Measurements from ENCODE around the gene RASGRF1.
"Not testable (repeated sequence)": the region's sequence is repeated elsewhere in the genome, so short reads cannot be mapped to it uniquely, and the experiment has no call there.

RASGRF1 gene

DNA sequence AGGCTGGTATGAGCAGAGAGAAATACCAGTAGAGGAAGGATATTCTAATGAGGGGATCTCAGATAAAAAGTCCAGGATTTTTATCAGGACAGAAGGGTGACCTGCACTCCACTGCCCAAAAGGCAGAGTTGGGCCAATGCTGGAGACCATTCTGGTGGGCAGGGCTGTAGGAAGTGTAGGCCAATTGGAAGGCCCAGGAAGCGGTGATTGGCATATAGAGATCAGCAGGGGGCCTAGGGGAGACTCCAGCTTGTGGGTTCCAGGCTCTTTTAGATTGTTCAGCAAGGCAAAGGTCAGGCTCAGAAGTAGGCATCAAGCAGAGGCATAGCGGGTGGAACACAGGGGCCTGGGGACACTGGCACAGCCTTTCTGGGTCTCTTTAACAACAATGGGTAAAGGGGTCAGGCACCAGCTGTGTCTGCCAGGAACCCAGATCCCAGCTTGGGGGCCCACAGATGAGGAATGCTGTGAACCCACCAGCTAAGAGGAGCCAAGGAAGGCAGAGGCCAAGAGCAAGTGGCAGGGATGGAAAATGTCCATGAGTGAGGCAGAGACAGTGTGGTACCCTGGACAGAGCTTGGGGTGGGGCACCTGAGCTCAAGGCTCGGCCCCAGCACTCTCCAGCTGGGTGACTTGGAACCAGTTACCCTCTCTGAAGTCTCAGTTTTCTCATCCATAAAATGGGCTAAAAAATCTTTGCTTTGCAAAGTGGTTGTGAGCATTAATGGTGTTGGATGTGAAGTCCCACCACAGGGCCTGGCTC lies 27.0 kb upstream of the RASGRF1 start:
- TF ChIP-seq, protein P1, sequence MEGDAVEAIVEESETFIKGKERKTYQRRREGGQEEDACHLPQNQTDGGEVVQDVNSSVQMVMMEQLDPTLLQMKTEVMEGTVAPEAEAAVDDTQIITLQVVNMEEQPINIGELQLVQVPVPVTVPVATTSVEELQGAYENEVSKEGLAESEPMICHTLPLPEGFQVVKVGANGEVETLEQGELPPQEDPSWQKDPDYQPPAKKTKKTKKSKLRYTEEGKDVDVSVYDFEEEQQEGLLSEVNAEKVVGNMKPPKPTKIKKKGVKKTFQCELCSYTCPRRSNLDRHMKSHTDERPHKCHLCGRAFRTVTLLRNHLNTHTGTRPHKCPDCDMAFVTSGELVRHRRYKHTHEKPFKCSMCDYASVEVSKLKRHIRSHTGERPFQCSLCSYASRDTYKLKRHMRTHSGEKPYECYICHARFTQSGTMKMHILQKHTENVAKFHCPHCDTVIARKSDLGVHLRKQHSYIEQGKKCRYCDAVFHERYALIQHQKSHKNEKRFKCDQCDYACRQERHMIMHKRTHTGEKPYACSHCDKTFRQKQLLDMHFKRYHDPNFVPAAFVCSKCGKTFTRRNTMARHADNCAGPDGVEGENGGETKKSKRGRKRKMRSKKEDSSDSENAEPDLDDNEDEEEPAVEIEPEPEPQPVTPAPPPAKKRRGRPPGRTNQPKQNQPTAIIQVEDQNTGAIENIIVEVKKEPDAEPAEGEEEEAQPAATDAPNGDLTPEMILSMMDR (IDR thresholded peaks at IDR 0.05; ENCODE audit: insufficient read depth, low read depth, low read length, missing control alignments): no peak

DNA sequence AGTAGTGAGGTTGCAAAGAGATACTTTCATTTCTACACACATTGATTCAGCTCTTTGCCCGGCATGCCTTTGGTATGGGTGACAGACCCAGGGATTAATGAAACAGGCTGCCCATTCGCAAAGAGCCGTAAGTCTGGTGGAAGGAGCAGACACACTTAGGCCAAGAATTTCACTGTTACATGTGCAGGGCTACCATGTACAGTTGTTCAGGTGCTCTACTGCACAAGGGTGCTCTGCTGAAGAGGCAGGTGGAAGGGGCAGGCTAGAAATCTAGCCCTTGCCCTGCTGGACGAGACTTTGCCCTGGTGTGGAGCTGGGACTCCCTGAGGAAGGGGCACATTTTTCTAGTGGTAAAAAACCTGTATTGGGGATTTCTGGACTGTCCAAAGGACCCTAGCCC lies 26.2 kb upstream of the RASGRF1 start:
- TF ChIP-seq, protein P1 (IDR thresholded peaks at IDR 0.05; ENCODE audit: insufficient read depth, low read depth, low read length, missing control alignments): no peak
- DNase-seq (ENCODE audit: low read depth): no peak
- no peak overlapping the region for H3K4me3 ChIP-seq (ENCODE audit: low read depth, low read length)

More for the DNA sequence above, 27.0 kb upstream of the RASGRF1 start:
- H3K4me3 ChIP-seq (ENCODE audit: low read depth, low read length): no peak overlapping the region
- DNase-seq (ENCODE audit: low read depth): no peak

DNA sequence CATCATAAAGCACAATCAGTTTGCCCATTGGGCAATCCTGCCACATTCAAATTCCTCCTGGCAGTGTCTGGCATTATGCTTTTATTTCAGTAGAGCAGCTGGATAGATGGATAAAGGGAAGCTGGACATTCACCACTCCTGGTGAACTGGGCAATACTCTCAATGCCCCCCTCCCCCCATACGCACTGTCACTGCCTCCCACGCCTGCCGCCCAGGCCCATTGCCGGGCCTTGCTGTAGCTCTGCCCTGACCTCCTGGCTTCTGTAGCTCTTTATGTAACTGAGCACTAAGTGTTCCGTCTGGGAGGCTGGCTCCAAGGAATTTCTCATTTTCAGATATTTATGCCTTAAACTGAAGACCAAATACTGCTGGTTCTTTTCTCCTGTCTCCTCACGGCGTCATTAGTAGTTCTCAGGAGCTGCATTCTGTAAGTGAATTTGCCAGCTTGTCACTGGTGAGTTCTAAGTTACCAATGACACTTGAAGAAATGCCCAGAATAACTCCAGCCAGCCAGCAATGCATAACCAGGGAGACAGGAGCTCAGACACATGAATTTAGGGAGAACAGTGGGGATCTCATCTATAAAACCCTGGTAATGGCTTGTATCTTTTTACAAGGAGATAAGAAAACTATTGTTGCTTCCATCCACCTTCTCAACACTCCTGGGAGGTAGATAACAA lies 25.5 kb upstream of the RASGRF1 start:
- DNase-seq (ENCODE audit: low read depth): no peak
- H3K4me3 ChIP-seq (ENCODE audit: low read depth, low read length): no peak overlapping the region
- TF ChIP-seq, protein P1 (IDR thresholded peaks at IDR 0.05; ENCODE audit: insufficient read depth, low read depth, low read length, missing control alignments): no peak

DNA sequence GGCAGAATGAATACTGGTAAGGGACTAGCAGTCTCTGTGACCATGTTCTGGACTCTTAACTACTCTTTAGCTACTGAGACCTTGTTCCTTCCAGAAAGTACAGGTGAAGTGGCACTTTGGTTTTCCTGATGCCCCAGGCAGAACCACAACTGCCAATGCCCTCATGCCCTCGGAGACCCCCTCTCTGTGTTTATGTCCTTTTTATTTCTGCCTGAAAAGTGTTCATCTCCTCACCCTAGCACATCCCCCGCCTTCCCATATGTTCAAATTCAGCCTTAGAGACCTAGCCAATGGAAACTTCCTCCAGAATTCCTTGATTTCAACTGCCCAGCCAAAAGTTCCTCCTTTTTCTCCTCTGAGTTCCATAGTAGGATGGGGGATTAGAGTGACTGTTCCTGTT lies 23.3 kb upstream of the RASGRF1 start:
- DNase-seq (ENCODE audit: low read depth): no peak
- H3K4me3 ChIP-seq (ENCODE audit: low read depth, low read length): no peak overlapping the region
- TF ChIP-seq, protein P1 (IDR thresholded peaks at IDR 0.05; ENCODE audit: insufficient read depth, low read depth, low read length, missing control alignments): no peak

DNA sequence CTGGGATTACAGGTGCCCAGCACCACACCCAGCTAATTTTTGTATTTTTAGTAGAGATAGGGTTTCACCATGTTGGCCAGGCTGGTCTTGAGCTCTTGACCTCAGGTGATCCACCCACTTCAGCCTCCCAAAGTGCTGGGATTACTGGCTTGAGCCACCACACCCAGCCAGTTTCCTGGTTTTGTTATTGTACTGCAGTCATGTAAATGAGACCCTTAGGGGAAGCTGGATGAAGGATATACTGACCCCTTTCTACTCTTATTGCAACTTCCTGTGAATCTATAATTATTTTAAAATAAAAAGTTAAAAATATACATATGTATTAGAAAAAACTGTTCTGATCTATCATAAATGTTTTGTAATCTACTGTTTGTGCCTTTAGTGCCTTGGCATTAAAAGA lies 20.8 kb upstream of the RASGRF1 start:
- not testable (repeated sequence) for H3K4me3 ChIP-seq (ENCODE audit: low read depth, low read length)

DNA sequence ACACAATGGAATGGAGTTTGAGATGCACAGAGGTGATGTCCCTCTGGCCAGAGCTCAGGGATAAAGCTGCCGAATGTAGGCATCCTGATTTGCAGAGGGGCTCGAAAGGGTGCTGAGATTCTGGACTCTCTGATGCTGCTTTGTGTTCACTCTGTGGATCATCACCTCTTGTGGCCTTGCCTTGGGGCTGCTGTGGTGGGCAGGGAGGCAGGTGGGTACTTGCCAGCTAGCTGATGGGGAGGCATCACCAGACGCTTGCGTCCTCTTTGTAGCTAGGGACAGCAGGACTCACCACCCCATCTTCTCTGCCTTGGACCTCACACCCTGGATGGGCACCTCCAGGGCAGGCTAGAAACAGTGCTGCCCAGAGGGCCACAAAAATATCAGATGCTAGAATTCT lies 14.6 kb upstream of the RASGRF1 start:
- TF ChIP-seq, protein P1 (IDR thresholded peaks at IDR 0.05; ENCODE audit: insufficient read depth, low read depth, low read length, missing control alignments): no peak
- DNase-seq (ENCODE audit: low read depth): no peak
- H3K4me3 ChIP-seq (ENCODE audit: low read depth, low read length): no peak overlapping the region

More for the DNA sequence above, 20.8 kb upstream of the RASGRF1 start:
- DNase-seq (ENCODE audit: low read depth): not testable (repeated sequence)

DNA sequence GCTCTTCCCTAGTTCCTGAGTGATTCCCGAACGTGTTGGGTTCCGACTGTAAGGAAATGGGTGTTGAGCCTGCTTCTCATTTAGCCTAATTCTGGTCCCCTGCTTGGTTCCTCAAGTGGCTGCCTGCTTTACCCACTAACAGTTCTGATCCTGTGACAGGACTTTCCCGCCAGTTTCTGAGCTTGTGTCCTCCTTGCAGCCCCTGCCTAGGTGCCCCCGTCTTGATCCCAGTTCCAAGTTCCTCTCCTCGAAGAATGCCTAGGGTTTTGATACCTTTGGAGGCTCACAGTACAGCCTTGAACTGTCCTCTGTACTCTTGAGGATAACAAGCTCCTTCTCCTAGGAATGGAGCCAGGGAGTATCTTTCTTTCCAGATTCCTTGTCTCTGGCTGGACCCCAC lies 12.0 kb upstream of the RASGRF1 start:
- H3K4me3 ChIP-seq (ENCODE audit: low read depth, low read length): no peak overlapping the region
- no peak for DNase-seq (ENCODE audit: low read depth)
- TF ChIP-seq, protein P1 (IDR thresholded peaks at IDR 0.05; ENCODE audit: insufficient read depth, low read depth, low read length, missing control alignments): no peak
